ENCODE measurements around the gene C19orf38. TPM values are rescaled to one million over a fixed set of nuclear protein-coding genes. Genes with fewer than 3 reads are reported as not detected.
"Not testable (repeated sequence)": the region's sequence is repeated elsewhere in the genome, so short reads cannot be mapped to it uniquely, and the experiment has no call there.

The C19orf38 gene
- total RNA-seq, 2 experiments from 2014 or later: 1.2 to 1.3 TPM

- no peak for ATAC-seq
- H3K4me1 Mint-ChIP-seq (ENCODE audit: low read depth): no peaks in the 10 kb centered on the region
- no peak for TF ChIP-seq CTCF (IDR thresholded peaks at IDR 0.05)
- H3K27ac Mint-ChIP-seq: no peak overlapping the region
- ChIA-PET POLR2A (interaction anchor here (0.7 to 1.5 kb wide), 3 partner anchors 17 to 23 kb away, joined by 3 to 4 read pairs (median 3); no protein-coding TSS in a partner anchor), CTCF (interaction anchor here (1.2 to 10.9 kb wide), 4 partner anchors 11 to 136 kb away, joined by 3 to 137 read pairs (median 36); partner anchors contain the start of genes CARM1 and DNM2)
- no peaks in the 10 kb centered on the region for H3K36me3 Mint-ChIP-seq (ENCODE audit: low read depth)
- no peaks in the 10 kb centered on the region for H3K27me3 Mint-ChIP-seq
- no peak for DNase-seq
- no peak overlapping the region for H3K4me3 Mint-ChIP-seq
- H3K9me3 Mint-ChIP-seq: no peaks in the 10 kb centered on the region
- intact Hi-C loops (cut with micrococcal nuclease): no loop called here
Observed at GRCh38 chr19:10854350-10855089, 6.3 kb downstream of the C19orf38 start.

- Mint-ChIP-seq H3K36me3 (ENCODE audit: low read depth) (no peaks in the 10 kb centered on the region), H3K4me3 (no peak overlapping the region), H3K27ac (no peak overlapping the region), H3K9me3 (no peaks in the 10 kb centered on the region), H3K27me3 (no peaks in the 10 kb centered on the region), H3K4me1 (ENCODE audit: low read depth) (no peaks in the 10 kb centered on the region)
- intact Hi-C loops (cut with micrococcal nuclease): no loop called here
- CTCF ChIA-PET: interaction anchor here (1.1 to 10.9 kb wide), 8 partner anchors 12 to 137 kb away, joined by 3 to 137 read pairs (median 12); partner anchors contain the start of genes CARM1, DNM2 and TMED1
- POLR2A ChIA-PET: no interaction called here
- TF ChIP-seq CTCF (IDR thresholded peaks at IDR 0.05): peak; percentile 64
- peak; percentile 70 for ATAC-seq
- peak; percentile 53 for DNase-seq
Observed at GRCh38 chr19:10855879-10856522, 7.8 kb downstream of the C19orf38 start.

- H3K9me3 Mint-ChIP-seq; H3K27me3 Mint-ChIP-seq; H3K27ac Mint-ChIP-seq; H3K36me3 Mint-ChIP-seq (ENCODE audit: low read depth); DNase-seq; H3K4me1 Mint-ChIP-seq (ENCODE audit: low read depth); H3K4me3 Mint-ChIP-seq; POLR2A ChIA-PET; ATAC-seq; intact Hi-C loops (cut with micrococcal nuclease): not testable (repeated sequence)
- CTCF ChIA-PET: interaction anchor here (1.1 to 10.9 kb wide), 8 partner anchors 12 to 138 kb away, joined by 3 to 137 read pairs (median 12); partner anchors contain the start of genes CARM1, DNM2 and TMED1
Observed at GRCh38 chr19:10856899-10857298, 8.7 kb downstream of the C19orf38 start.

GRCh38 chr19:10858204-10858828, 10.1 kb downstream of the C19orf38 start:
- intact Hi-C loops (cut with micrococcal nuclease): no loop called here
- ChIA-PET CTCF (interaction anchor here (0.6 to 10.9 kb wide), 24 partner anchors 10 to 446 kb away, joined by 3 to 137 read pairs (median 4); partner anchors contain the start of genes CARM1, DNM2, QTRT1 and TMED1), POLR2A (interaction anchor here (1.0 kb wide), 1 partner anchor 141 kb away, joined by 3 read pairs; the partner anchor contains the start of gene DNM2)
- ATAC-seq: peak; percentile 68
- peak; percentile 58 for DNase-seq
- H3K4me1 Mint-ChIP-seq (ENCODE audit: low read depth): no peaks in the 10 kb centered on the region
- no peak overlapping the region for H3K4me3 Mint-ChIP-seq
- no peaks in the 10 kb centered on the region for H3K36me3 Mint-ChIP-seq (ENCODE audit: low read depth)
- no peaks in the 10 kb centered on the region for H3K9me3 Mint-ChIP-seq
- no peak overlapping the region for H3K27ac Mint-ChIP-seq
- TF ChIP-seq CTCF (IDR thresholded peaks at IDR 0.05): peak; percentile 98
- H3K27me3 Mint-ChIP-seq: no peaks in the 10 kb centered on the region

GRCh38 chr19:10861103-10861651, 13.0 kb downstream of the C19orf38 start:
- peak; percentile 52 for TF ChIP-seq CTCF (IDR thresholded peaks at IDR 0.05)
- ChIA-PET CTCF (interaction anchor here (0.6 to 2.0 kb wide), 9 partner anchors 10 to 159 kb away, joined by 3 to 12 read pairs (median 3); partner anchors contain the start of genes DNM2, QTRT1 and TMED1), POLR2A (interaction anchor here (1.1 kb wide), 1 partner anchor 159 kb away, joined by 4 read pairs; no protein-coding TSS in a partner anchor)
- intact Hi-C loops (cut with micrococcal nuclease): loop anchor here (5.0 kb wide), 1 partner anchor 144 kb away; the partner anchor contains the start of gene DNM2
- no peak for ATAC-seq
- no peaks in the 10 kb centered on the region for H3K36me3 Mint-ChIP-seq (ENCODE audit: low read depth)
- DNase-seq: peak; percentile 55
- H3K27me3 Mint-ChIP-seq: no peaks in the 10 kb centered on the region
- no peak overlapping the region for H3K4me3 Mint-ChIP-seq
- no peaks in the 10 kb centered on the region for H3K9me3 Mint-ChIP-seq
- peaks cover 5% of the 10 kb centered on the region for H3K4me1 Mint-ChIP-seq (ENCODE audit: low read depth)
- H3K27ac Mint-ChIP-seq: no peak overlapping the region
